GM03348 (cell line): ENCODE measurements around the gene HYLS1.
A peak's percentile ranks its signal among the peaks of the same experiment; 100 is the strongest.
"Not testable (repeated sequence)": the region's sequence is repeated elsewhere in the genome, so short reads cannot be mapped to it uniquely, and the experiment has no call there.

Source experiments
- DNase-seq: peaks from one replicate; pipeline ENCODE4 v3.0.0; 2012; ENCODE audit warnings: low spot score

Gene HYLS1

GRCh38 chr11:125903711-125904659, 16.5 kb downstream of the HYLS1 start, which contains the start of gene DDX25:
Gene DDX25, plus strand, starts transcription at chr11:125904508. Its CDS starts 10 bp downstream, at chr11:125904518.
- DNase-seq: no peak

GRCh38 chr11:125904678-125905077, 17.2 kb downstream of the HYLS1 start:
- DNase-seq: no peak

- no peak for DNase-seq
These were observed 22.9 kb downstream of the HYLS1 start for GRCh38 chr11:125910226-125910849.

GRCh38 chr11:125914601-125915000, 27.1 kb downstream of the HYLS1 start:
- not testable (repeated sequence) for DNase-seq

GRCh38 chr11:125916683-125917347, 29.3 kb downstream of the HYLS1 start:
- no peak for DNase-seq

GRCh38 chr11:125918140-125918840, 30.8 kb downstream of the HYLS1 start:
- DNase-seq: no peak

- no peak for DNase-seq
These were observed 33.6 kb downstream of the HYLS1 start for GRCh38 chr11:125921042-125921441.

GRCh38 chr11:125922156-125922555, 34.7 kb downstream of the HYLS1 start:
- DNase-seq: no peak

- peak; percentile 82 for DNase-seq
These were observed 35.6 kb downstream of the HYLS1 start for GRCh38 chr11:125923012-125923579.

- no peak for DNase-seq
These were observed 36.2 kb downstream of the HYLS1 start for GRCh38 chr11:125923633-125924032.

- no peak for DNase-seq
These were observed 37.0 kb downstream of the HYLS1 start for GRCh38 chr11:125924384-125925007.

- DNase-seq: no peak
These were observed 37.8 kb downstream of the HYLS1 start for GRCh38 chr11:125925247-125925740.

GRCh38 chr11:125925804-125926203, 38.3 kb downstream of the HYLS1 start:
- DNase-seq: no peak

GRCh38 chr11:125926682-125927081, 39.2 kb downstream of the HYLS1 start:
- DNase-seq: no peak

- DNase-seq: no peak
These were observed 42.1 kb downstream of the HYLS1 start for GRCh38 chr11:125929445-125930075.

- DNase-seq: no peak
These were observed 42.6 kb downstream of the HYLS1 start for GRCh38 chr11:125930076-125930450.

GRCh38 chr11:125931116-125931515, 43.6 kb downstream of the HYLS1 start:
- DNase-seq: no peak

- no peak for DNase-seq
These were observed 44.2 kb downstream of the HYLS1 start for GRCh38 chr11:125931668-125932067.

GRCh38 chr11:125932301-125932700, 44.8 kb downstream of the HYLS1 start:
- DNase-seq: no peak

GRCh38 chr11:125933030-125933813, 45.8 kb downstream of the HYLS1 start:
- no peak for DNase-seq
